SK-N-SH (cell line): ENCODE results near the gene TOX2. TPM values are rescaled to one million over a fixed set of nuclear protein-coding genes. Genes with fewer than 3 reads are reported as not detected.

Experiments
- CTCF ChIA-PET: fragments of 300-600, 350-600 bp; formaldehyde crosslinking; extraction: SDS; loops from one replicate; lab custom pipeline; 2021; lab: Yijun Ruan, JAX
- POLR2A ChIA-PET: fragments of 350-600 bp; sonication (Branson Sonifier 250); formaldehyde crosslinking; extraction: SDS; loops from one replicate; lab custom pipeline; 2020; ENCODE audit warnings: antibody characterized with exemption, inconsistent platforms; lab: Yijun Ruan, JAX
- DNase-seq: peaks from one replicate; pipeline ENCODE4 v3.0.0; 2012
- H2AFZ ChIP-seq: fragments of 200-600 bp; sonication (generic); 2 replicates; pipeline ENCODE4 v1.8.1; 2016; ENCODE audit warnings: antibody characterized with exemption, mild to moderate bottlenecking, low read depth
- H3F3A ChIP-seq: fragments of 200-600 bp; sonication (generic); replicated peaks from 2 replicates; pipeline ENCODE3; 2016; ENCODE audit warnings: antibody characterized with exemption, mild to moderate bottlenecking; ENCODE audit not compliant: insufficient read depth
- H3K27ac ChIP-seq, 2 experiments: fragments of 200-500 bp in 1 of 2; fragments of 200-600 bp in 1 of 2; sonication (Bioruptor generic) in 1 of 2; sonication (generic), shearing (Covaris generic) in 1 of 2; 2 replicates each; pipeline versions ENCODE4 v1.5.1 to v1.6.1; 2014 to 2016; ENCODE audit warnings: low read depth in 2 of 2, inconsistent platforms in 1 of 2, low read length in 1 of 2, mild to moderate bottlenecking in 1 of 2, mixed read lengths in 1 of 2
- H3K27me3 ChIP-seq: fragments of 200-600 bp; sonication (generic), shearing (Covaris generic); 2 replicates; pipeline ENCODE4 v1.6.1; 2016; ENCODE audit warnings: mixed run types; ENCODE audit not compliant: insufficient read depth
- H3K36me3 ChIP-seq, 2 experiments: fragments of 200-500 bp in 1 of 2; fragments of 200-600 bp in 1 of 2; sonication (Bioruptor generic) in 1 of 2; sonication (generic) in 1 of 2; replicated peaks in 1 of 2; 2 replicates each; pipeline versions ENCODE3 to v1.5.1; 2014 to 2016; ENCODE audit warnings: low read length in 1 of 2, mild to moderate bottlenecking in 1 of 2; ENCODE audit not compliant: insufficient read depth in 2 of 2, control insufficient read depth in 1 of 2
- H3K4me1 ChIP-seq, 2 experiments: fragments of 200-500 bp in 1 of 2; fragments of 200-600 bp in 1 of 2; sonication (Bioruptor generic) in 1 of 2; sonication (generic), shearing (Covaris generic) in 1 of 2; 2 replicates each; pipeline versions ENCODE4 v1.5.1 to v1.6.1; 2014 to 2016; ENCODE audit warnings: low read depth in 1 of 2, low read length in 1 of 2, mixed run types in 1 of 2; ENCODE audit not compliant: insufficient read depth in 2 of 2, control insufficient read depth in 1 of 2
- H3K4me2 ChIP-seq: fragments of 200-600 bp; sonication (generic), shearing (Covaris generic); 2 replicates; pipeline ENCODE4 v1.6.1; 2017; ENCODE audit warnings: mixed run types
- H3K4me3 ChIP-seq, 2 experiments: fragments of 200-500 bp in 1 of 2; fragments of 200-600 bp in 1 of 2; sonication (Bioruptor generic) in 1 of 2; sonication (generic), shearing (Covaris generic) in 1 of 2; 2 replicates each; pipeline versions ENCODE4 v1.5.1 to v1.8.1; 2014 to 2016; ENCODE audit warnings: low read depth in 2 of 2, inconsistent platforms in 1 of 2, low read length in 1 of 2, mild to moderate bottlenecking in 1 of 2, mixed read lengths in 1 of 2, moderate library complexity in 1 of 2
- H3K79me2 ChIP-seq: fragments of 200-600 bp; sonication (generic); 2 replicates; pipeline ENCODE4 v1.8.1; 2017; ENCODE audit warnings: mild to moderate bottlenecking; ENCODE audit not compliant: insufficient read depth
- H3K9ac ChIP-seq: fragments of 200-600 bp; sonication (generic); 2 replicates; pipeline ENCODE4 v1.6.1; 2017; ENCODE audit warnings: mixed run types
- H3K9me2 ChIP-seq: fragments of 200-600 bp; sonication (generic); 2 replicates; pipeline ENCODE4 v1.6.1; 2017; ENCODE audit warnings: mixed run types
- H3K9me3 ChIP-seq: fragments of 200-600 bp; sonication (generic); 2 replicates; pipeline ENCODE4 v1.6.1; 2017; ENCODE audit warnings: mixed run types, mild to moderate bottlenecking, moderate library complexity
- H4K20me1 ChIP-seq: fragments of 200-600 bp; sonication (generic); 2 replicates; pipeline ENCODE4 v1.6.1; 2017; ENCODE audit warnings: mild to moderate bottlenecking, mixed run types; ENCODE audit not compliant: insufficient read depth
- EP300 ChIP-seq, 2 experiments: IDR thresholded peaks; 2 replicates each; pipeline versions ENCODE4 v1.4.0 to v1.6.1; 2012; ENCODE audit warnings: borderline replicate concordance in 1 of 2, low read depth in 1 of 2, low read length in 1 of 2
- FOSL2 ChIP-seq: IDR thresholded peaks from 2 replicates; pipeline ENCODE4 v1.4.0; 2012; ENCODE audit warnings: low read depth, mild to moderate bottlenecking, moderate library complexity, borderline replicate concordance
- FOXJ3 ChIP-seq: sonication (generic); formaldehyde crosslinking; IDR thresholded peaks from 2 replicates; pipeline ENCODE4 v1.5.1; 2020; ENCODE audit warnings: mild to moderate bottlenecking, missing genetic modification reagents
- JUND ChIP-seq: IDR thresholded peaks from 2 replicates; pipeline ENCODE4 v1.4.0; 2012
- MXI1 ChIP-seq: IDR thresholded peaks from 2 replicates; pipeline ENCODE4 v1.6.1; 2012; ENCODE audit warnings: mild to moderate bottlenecking, low read depth, low read length, improper control_type of control experiment
- POLR2AphosphoS5 ChIP-seq: IDR thresholded peaks from 2 replicates; pipeline ENCODE4 v1.6.1; 2012; ENCODE audit warnings: low read depth, low read length
- RAD21 ChIP-seq: IDR thresholded peaks from 2 replicates; pipeline ENCODE4 v1.6.1; 2012; ENCODE audit warnings: mild to moderate bottlenecking, low read length
- RFX5 ChIP-seq: IDR thresholded peaks from 2 replicates; pipeline ENCODE4 v1.6.1; 2012; ENCODE audit warnings: mild to moderate bottlenecking, improper control_type of control experiment, low read length
- WGBS: methylation state at CpG from one replicate; pipeline ENCODE4 v1.1.6; 2017; ENCODE audit warnings: low lambda C conversion rate; 5-methylcytosine and 5-hydroxymethylcytosine counted together
- polyA plus RNA-seq, 3 experiments: library from polyadenylated mRNA; depleted of rRNA; stranded (reverse); fragments of >200 nt; gene quantifications; 2 replicates each; pipeline ENCODE4 v1.2.3, GENCODE V29; 2012
- TF ChIP-seq, protein P1 (sequence below): IDR thresholded peaks from 2 replicates; pipeline ENCODE4 v1.4.0; 2012; ENCODE audit warnings: low read depth, borderline replicate concordance
- TF ChIP-seq, protein P2 (sequence below): IDR thresholded peaks from 2 replicates; pipeline ENCODE4 v1.6.1; 2012; ENCODE audit warnings: mild to moderate bottlenecking, low read depth, low read length, moderate library complexity

TOX2 gene
- polyA plus RNA-seq, 1 of the 3 experiments (the other 2 are of a cell fraction): 15.4 TPM

DNA sequence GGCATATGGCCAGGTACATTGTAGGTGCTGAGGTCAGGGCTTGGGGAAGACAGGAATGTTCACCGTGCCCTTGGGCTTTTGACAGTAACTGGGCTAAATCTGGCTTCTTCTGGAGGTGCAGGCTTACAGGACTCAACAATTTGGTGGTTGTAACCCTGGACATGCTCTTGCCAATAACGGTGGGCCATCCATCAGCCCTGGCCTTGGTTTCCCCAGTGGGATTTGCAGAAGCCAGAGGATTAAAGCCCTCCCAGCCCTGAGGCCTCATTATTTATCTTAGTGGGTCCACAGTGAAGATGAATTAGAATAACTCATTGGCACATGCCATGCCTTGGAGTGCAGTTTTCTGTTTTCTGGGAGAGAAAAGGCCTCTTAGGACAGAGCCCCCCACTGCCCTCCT is 44.0 kb downstream of the TOX2 start:
- H3K27me3 ChIP-seq: no peaks in the 10 kb centered on the region
- H3K79me2 ChIP-seq: no peaks in the 10 kb centered on the region
- no peaks in the 10 kb centered on the region for H3K9me2 ChIP-seq
- no peak overlapping the region for H3K4me2 ChIP-seq
- peaks cover 31 to 75% of the 10 kb centered on the region in 2 experiments for H3K4me1 ChIP-seq
- TF ChIP-seq POLR2AphosphoS5 (no peak), RAD21 (no peak), FOXJ3 (CRISPR knock-in tag) (no peak), JUND (no peak), EP300 (IDR thresholded peaks at IDR 0.05; ENCODE audit: borderline replicate concordance in 1 of 2, low read depth in 1 of 2, low read length in 1 of 2) (no peak), RFX5 (no peak)
- TF ChIP-seq, protein P1, sequence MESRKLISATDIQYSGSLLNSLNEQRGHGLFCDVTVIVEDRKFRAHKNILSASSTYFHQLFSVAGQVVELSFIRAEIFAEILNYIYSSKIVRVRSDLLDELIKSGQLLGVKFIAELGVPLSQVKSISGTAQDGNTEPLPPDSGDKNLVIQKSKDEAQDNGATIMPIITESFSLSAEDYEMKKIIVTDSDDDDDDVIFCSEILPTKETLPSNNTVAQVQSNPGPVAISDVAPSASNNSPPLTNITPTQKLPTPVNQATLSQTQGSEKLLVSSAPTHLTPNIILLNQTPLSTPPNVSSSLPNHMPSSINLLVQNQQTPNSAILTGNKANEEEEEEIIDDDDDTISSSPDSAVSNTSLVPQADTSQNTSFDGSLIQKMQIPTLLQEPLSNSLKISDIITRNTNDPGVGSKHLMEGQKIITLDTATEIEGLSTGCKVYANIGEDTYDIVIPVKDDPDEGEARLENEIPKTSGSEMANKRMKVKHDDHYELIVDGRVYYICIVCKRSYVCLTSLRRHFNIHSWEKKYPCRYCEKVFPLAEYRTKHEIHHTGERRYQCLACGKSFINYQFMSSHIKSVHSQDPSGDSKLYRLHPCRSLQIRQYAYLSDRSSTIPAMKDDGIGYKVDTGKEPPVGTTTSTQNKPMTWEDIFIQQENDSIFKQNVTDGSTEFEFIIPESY: no peak
- H3K9me3 ChIP-seq: no peaks in the 10 kb centered on the region
- CTCF ChIA-PET: no interaction called here
- 100% methylated on average over 1 of the region's 2 CpGs for WGBS
- H2AFZ ChIP-seq: no peak overlapping the region
- no peaks in the 10 kb centered on the region for H4K20me1 ChIP-seq
- H3F3A ChIP-seq: peaks cover 22% of the 10 kb centered on the region
- POLR2A ChIA-PET: no interaction called here
- H3K9ac ChIP-seq: no peak overlapping the region
- no peaks in the 10 kb centered on the region for H3K36me3 ChIP-seq
- peak overlapping the region in 1 of 2 experiments; percentile 77; a peak in 1 of 4 replicates for H3K27ac ChIP-seq
- no peak overlapping the region for H3K4me3 ChIP-seq
- no peak for DNase-seq

DNA sequence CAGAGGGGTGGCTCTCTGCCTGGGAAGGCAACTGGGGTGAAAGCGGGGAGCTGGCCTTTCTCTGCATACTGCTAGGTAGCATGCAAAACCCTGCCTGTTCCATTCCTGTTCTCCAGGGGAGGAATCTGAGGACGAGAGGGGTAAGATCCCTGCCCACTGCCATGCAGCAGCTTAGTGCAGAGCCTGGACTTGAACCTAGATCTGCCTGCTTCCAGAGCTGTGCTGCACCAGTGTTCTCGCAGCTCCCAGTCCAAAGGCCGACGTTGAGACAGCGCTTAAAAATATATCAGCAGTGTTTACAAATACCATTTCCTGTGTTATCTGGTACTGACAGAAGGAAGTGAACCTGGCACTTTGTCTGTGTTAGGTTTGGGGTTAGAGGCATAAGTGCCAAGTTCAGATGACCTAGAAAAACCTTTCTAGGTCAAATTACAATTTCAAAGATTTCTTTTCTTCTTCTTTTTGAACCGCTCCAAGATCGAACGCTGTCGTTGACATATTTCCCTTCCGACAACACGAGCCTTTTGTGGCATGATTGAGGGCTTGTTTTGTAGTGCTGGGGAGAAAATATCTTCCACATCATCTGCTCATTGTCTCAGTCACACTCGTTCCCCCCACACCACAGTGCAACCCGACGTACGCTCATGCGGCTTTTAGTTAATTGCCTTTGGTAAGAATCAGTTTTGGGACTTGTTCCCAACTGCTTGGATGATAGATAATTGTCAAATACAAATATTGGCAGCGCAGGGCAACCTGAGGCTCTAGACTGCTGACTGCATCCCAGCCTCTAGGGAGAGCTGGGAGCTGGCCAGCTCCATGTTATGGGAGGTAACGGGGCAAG is 44.6 kb downstream of the TOX2 start:
- H3F3A ChIP-seq: peaks cover 22% of the 10 kb centered on the region
- TF ChIP-seq MXI1 (0 out of 2 replicates have a peak, but pooled peaks have one; percentile 15), FOSL2 (no peak)
- TF ChIP-seq, protein P2, sequence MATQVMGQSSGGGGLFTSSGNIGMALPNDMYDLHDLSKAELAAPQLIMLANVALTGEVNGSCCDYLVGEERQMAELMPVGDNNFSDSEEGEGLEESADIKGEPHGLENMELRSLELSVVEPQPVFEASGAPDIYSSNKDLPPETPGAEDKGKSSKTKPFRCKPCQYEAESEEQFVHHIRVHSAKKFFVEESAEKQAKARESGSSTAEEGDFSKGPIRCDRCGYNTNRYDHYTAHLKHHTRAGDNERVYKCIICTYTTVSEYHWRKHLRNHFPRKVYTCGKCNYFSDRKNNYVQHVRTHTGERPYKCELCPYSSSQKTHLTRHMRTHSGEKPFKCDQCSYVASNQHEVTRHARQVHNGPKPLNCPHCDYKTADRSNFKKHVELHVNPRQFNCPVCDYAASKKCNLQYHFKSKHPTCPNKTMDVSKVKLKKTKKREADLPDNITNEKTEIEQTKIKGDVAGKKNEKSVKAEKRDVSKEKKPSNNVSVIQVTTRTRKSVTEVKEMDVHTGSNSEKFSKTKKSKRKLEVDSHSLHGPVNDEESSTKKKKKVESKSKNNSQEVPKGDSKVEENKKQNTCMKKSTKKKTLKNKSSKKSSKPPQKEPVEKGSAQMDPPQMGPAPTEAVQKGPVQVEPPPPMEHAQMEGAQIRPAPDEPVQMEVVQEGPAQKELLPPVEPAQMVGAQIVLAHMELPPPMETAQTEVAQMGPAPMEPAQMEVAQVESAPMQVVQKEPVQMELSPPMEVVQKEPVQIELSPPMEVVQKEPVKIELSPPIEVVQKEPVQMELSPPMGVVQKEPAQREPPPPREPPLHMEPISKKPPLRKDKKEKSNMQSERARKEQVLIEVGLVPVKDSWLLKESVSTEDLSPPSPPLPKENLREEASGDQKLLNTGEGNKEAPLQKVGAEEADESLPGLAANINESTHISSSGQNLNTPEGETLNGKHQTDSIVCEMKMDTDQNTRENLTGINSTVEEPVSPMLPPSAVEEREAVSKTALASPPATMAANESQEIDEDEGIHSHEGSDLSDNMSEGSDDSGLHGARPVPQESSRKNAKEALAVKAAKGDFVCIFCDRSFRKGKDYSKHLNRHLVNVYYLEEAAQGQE: peak; percentile 70; the same call in 1 of the 2 replicates
- TF ChIP-seq, all 33 proteins: peak for 2
- H3K36me3 ChIP-seq: no peaks in the 10 kb centered on the region
- H3K79me2 ChIP-seq: no peaks in the 10 kb centered on the region
- ChIA-PET CTCF (no interaction called here), POLR2A (no interaction called here)
- H4K20me1 ChIP-seq: no peaks in the 10 kb centered on the region
- peaks cover 25 to 74% of the 10 kb centered on the region in 2 experiments for H3K4me1 ChIP-seq
- no peaks in the 10 kb centered on the region for H3K9me2 ChIP-seq
- no peak overlapping the region for H3K4me3 ChIP-seq
- H3K27me3 ChIP-seq: no peaks in the 10 kb centered on the region
- peak overlapping the region in 1 of 2 experiments; percentile 77; a peak in 2 of 4 replicates for H3K27ac ChIP-seq
- no peak overlapping the region for H3K4me2 ChIP-seq
- H3K9me3 ChIP-seq: no peaks in the 10 kb centered on the region
- no peak overlapping the region for H2AFZ ChIP-seq
- WGBS: 74% methylated on average over 19 of the region's 19 CpGs
- H3K9ac ChIP-seq: no peak overlapping the region
- DNase-seq: no peak
